NCI-H1930 (cell line): ENCODE data around the gene FRY.

ENCODE experiments used
- DNase-seq, 2 experiments: peaks; one replicate each; lab custom pipeline; 2025; lab: John Stamatoyannopoulos, UW

Gene FRY

GRCh38 chr13:32310134-32310706 lies 278.6 kb downstream of the FRY start:
- peak in 1 of 2 experiments; percentile 17 for DNase-seq

DNA sequence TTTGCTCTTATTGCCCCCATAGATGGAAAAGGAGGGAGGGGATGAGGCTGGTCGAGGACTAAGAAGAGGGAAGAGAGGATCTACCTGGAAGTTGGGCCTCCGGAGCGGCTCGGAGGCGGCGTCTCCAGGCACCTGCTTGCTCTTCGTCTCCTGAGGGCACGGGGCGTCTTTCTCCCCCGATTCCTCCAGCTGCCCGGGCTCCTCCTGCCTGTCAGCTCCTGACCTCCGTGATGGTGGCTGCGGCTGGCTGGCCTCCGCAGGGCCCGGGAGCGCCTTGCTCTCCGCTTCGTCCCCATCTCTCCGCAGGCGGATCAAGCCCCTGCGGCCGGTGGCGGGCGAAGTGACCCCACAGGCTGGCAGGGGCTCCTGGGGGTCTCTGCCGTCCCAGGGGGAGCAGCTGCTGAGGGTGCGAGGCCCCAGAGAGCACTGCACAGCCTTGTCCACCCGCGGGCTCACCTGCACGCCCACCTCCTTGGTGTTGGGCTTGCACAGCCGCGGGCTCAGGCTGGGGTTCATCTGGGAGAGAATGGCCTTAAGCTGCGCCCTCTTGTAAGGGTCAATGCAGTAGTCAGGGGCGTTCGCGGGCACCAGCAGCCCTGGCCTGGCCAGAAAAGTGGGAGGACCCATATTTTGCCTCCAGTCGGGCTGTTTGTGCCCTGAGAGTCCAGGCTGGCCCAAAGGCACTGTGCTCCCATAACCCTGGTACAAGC lies 279.8 kb downstream of the FRY start:
- DNase-seq, result no peak

GRCh38 chr13:32314271-32315237 lies 283.0 kb downstream of the FRY start:
- peak; percentile 57 to 61 for DNase-seq

DNA sequence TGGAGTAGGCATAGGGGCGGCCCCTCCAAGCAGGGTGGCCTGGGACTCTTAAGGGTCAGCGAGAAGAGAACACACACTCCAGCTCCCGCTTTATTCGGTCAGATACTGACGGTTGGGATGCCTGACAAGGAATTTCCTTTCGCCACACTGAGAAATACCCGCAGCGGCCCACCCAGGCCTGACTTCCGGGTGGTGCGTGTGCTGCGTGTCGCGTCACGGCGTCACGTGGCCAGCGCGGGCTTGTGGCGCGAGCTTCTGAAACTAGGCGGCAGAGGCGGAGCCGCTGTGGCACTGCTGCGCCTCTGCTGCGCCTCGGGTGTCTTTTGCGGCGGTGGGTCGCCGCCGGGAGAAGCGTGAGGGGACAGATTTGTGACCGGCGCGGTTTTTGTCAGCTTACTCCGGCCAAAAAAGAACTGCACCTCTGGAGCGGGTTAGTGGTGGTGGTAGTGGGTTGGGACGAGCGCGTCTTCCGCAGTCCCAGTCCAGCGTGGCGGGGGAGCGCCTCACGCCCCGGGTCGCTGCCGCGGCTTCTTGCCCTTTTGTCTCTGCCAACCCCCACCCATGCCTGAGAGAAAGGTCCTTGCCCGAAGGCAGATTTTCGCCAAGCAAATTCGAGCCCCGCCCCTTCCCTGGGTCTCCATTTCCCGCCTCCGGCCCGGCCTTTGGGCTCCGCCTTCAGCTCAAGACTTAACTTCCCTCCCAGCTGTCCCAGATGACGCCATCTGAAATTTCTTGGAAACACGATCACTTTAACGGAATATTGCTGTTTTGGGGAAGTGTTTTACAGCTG lies 283.9 kb downstream of the FRY start, which contains the start of the genes BRCA2 and ZAR1L:
Gene BRCA2 (plus strand): TSS at position 271 of the 790 bp plus-strand sequence. CDS start 953 bp downstream, outside the sequence.
Gene ZAR1L (minus strand): TSS at position 126 of the 790 bp plus-strand sequence. CDS start 3,438 bp downstream, outside the sequence.
- DNase-seq, result peak; percentile 88 to 93

GRCh38 chr13:32316028-32316339 lies 284.4 kb downstream of the FRY start:
- DNase-seq, result no peak

DNA sequence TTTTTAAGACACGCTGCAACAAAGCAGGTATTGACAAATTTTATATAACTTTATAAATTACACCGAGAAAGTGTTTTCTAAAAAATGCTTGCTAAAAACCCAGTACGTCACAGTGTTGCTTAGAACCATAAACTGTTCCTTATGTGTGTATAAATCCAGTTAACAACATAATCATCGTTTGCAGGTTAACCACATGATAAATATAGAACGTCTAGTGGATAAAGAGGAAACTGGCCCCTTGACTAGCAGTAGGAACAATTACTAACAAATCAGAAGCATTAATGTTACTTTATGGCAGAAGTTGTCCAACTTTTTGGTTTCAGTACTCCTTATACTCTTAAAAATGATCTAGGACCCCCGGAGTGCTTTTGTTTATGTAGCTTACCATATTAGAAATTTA lies 284.9 kb downstream of the FRY start:
- DNase-seq, result no peak

DNA sequence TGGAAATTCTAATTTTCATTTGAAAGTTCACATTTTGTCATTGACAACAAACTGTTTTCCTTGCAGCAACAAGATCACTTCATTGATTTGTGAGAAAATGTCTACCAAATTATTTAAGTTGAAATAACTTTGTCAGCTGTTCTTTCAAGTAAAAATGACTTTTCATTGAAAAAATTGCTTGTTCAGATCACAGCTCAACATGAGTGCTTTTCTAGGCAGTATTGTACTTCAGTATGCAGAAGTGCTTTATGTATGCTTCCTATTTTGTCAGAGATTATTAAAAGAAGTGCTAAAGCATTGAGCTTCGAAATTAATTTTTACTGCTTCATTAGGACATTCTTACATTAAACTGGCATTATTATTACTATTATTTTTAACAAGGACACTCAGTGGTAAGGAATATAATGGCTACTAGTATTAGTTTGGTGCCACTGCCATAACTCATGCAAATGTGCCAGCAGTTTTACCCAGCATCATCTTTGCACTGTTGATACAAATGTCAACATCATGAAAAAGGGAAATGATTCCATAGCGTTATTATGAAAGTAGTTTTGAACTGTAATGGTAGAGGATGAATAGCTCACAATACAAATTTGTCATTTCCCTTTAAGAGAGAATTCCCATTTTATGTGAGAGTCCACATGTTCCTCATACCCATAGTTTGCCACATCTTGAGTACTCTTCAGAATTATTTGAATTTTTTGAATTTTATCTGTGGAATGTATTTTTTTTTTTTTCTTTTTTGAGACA lies 286.3 kb downstream of the FRY start:
- DNase-seq, result no peak

GRCh38 chr13:32320528-32320927 lies 289.0 kb downstream of the FRY start:
- peak in 1 of 2 experiments; percentile 17 for DNase-seq

DNA sequence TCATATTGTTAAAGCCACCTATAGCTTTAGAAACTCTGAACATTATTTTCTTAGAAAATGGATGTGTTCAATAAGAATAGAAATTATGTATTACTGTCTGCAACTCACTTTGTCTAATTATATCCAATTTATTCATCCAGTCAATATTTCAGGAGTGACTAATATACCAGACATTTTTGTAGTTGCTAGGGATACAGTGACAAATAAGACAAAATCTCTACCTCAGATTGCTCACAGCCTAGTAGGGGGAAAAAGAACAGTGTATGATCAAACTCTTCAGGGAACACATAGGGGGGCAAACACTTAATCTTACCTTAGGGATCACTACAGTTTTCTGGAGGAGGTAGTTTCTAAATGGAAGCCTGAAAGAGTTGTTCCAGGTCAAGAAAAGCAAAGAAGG lies 292.3 kb downstream of the FRY start:
- DNase-seq, result no peak

DNA sequence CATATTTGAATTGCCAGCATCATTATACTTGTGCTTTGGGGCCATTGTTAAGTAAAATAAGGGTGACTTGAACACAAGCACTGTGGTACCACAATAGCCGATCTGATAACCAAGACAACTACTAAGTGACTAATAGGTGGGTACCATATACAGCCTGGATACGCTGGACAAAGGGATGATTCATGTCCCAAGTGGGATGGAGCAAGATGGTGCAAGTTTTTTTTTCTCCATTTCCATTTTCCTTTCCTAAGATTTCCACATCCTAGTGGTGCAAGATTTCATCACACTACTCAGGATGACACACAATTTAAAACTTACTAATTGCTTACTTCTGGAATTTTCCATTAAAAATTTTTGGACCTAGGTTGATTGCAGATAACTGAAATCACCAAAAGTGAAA lies 298.9 kb downstream of the FRY start:
- DNase-seq, result no peak

GRCh38 chr13:32334671-32335070 lies 303.1 kb downstream of the FRY start:
- DNase-seq, result no peak

GRCh38 chr13:32340914-32341313 lies 309.3 kb downstream of the FRY start:
- DNase-seq, result no peak

GRCh38 chr13:32347651-32348050 lies 316.1 kb downstream of the FRY start:
- DNase-seq, result no peak
